PC-9 (cell line): ENCODE measurements around the gene ATP5F1A.

Experiments
- CTCF ChIP-seq: fragments of 200-600 bp; sonication (generic); conservative IDR thresholded peaks from 2 replicates; pipeline ENCODE4 v1.6.1; 2017; ENCODE audit warnings: mixed run types, antibody characterized with exemption, mild to moderate bottlenecking, moderate library complexity
- EZH2 ChIP-seq: fragments of 200-600 bp; sonication (generic); IDR thresholded peaks from 2 replicates; pipeline ENCODE4 v1.8.0; 2017; ENCODE audit warnings: antibody characterized with exemption, low read depth

- TF ChIP-seq CTCF (no peak), EZH2 (no peak)
Observed at GRCh38 chr18:46054956-46055837, 42.9 kb downstream of the ATP5F1A start.
